SJCRH30 (cell line): ENCODE results near the gene YJU2. TPM values are rescaled to one million over a fixed set of nuclear protein-coding genes. Genes with fewer than 3 reads are reported as not detected.

Source experiments
- DNase-seq, 2 experiments: peaks; one replicate each; pipeline ENCODE4 v3.0.0-alpha.2; 2015 to 2020
- H3K27ac ChIP-seq: fragments of 250-450 bp; sonication (Bioruptor Pico); 2 replicates; pipeline ENCODE4 v1.5.1; 2020; ENCODE audit warnings: mild to moderate bottlenecking, moderate library complexity
- H3K27me3 ChIP-seq: fragments of 250-450 bp; sonication (Bioruptor Pico); 2 replicates; pipeline ENCODE4 v1.5.1; 2020; ENCODE audit warnings: mild to moderate bottlenecking, moderate library complexity
- H3K36me3 ChIP-seq: fragments of 250-450 bp; sonication (Bioruptor Pico); 2 replicates; pipeline ENCODE4 v1.5.1; 2020; ENCODE audit warnings: mild to moderate bottlenecking, moderate library complexity
- H3K4me1 ChIP-seq: fragments of 250-450 bp; sonication (Bioruptor Pico); 2 replicates; pipeline ENCODE4 v1.5.1; 2020; ENCODE audit warnings: mild to moderate bottlenecking, moderate library complexity
- H3K4me3 ChIP-seq: fragments of 250-450 bp; sonication (Bioruptor Pico); 2 replicates; pipeline ENCODE4 v1.5.1; 2020; ENCODE audit warnings: mild to moderate bottlenecking, moderate library complexity
- H3K9me3 ChIP-seq: fragments of 250-450 bp; sonication (Bioruptor Pico); replicated peaks from 2 replicates; pipeline ENCODE4 v1.5.1; 2020; ENCODE audit warnings: mild to moderate bottlenecking, moderate library complexity
- total RNA-seq: library from RNA; depleted of rRNA; stranded (reverse); fragments of >200 nt; shearing (Covaris generic); gene quantifications from 2 replicates; pipeline ENCODE4 v1.2.3, GENCODE V29; 2014; rRNA removed

YJU2 gene
- total RNA-seq, 1 experiment from 2014 or later, result 14.7 TPM

GRCh38 chr19:4316956-4317355, 70.1 kb downstream of the YJU2 start:
- H3K9me3 ChIP-seq, result no peaks in the 10 kb centered on the region
- peaks cover 17% of the 10 kb centered on the region for H3K36me3 ChIP-seq
- no peak overlapping the region for H3K27ac ChIP-seq
- no peak for DNase-seq
- H3K4me3 ChIP-seq, result no peak overlapping the region
- no peaks in the 10 kb centered on the region for H3K27me3 ChIP-seq
- no peaks in the 10 kb centered on the region for H3K4me1 ChIP-seq

- H3K36me3 ChIP-seq, result peaks cover 17% of the 10 kb centered on the region
- no peak overlapping the region for H3K4me3 ChIP-seq
- H3K27ac ChIP-seq, result no peak overlapping the region
- DNase-seq, result no peak
- no peaks in the 10 kb centered on the region for H3K9me3 ChIP-seq
- no peaks in the 10 kb centered on the region for H3K27me3 ChIP-seq
- H3K4me1 ChIP-seq, result no peaks in the 10 kb centered on the region
Observed at GRCh38 chr19:4318460-4318859, 71.6 kb downstream of the YJU2 start.

Other genes with a start within 250 kb of the YJU2 start
- 32.8 and 35.1 TPM in 2 replicates for gene PIAS4, start 239.3 kb upstream of the YJU2 start, total RNA-seq
- gene ZBTB7A, start 180.2 kb upstream of the YJU2 start, total RNA-seq, result 8.2 and 8.6 TPM in 2 replicates
- gene MAP2K2, start 123.0 kb upstream of the YJU2 start, total RNA-seq, result 118 and 122 TPM in 2 replicates
- not detected in 2 replicates for gene CREB3L3, start 93.4 kb upstream of the YJU2 start, total RNA-seq
- 11.3 and 14.0 TPM in 2 replicates for gene SIRT6, start 64.5 kb upstream of the YJU2 start, total RNA-seq
- 0.05 and 0.45 TPM in 2 replicates for gene ANKRD24, start 64.4 kb upstream of the YJU2 start, total RNA-seq
- not detected in 2 replicates for gene EBI3, start 17.6 kb upstream of the YJU2 start, total RNA-seq
- gene SHD, start 32.2 kb downstream of the YJU2 start, total RNA-seq, result 97.9 and 101 TPM in 2 replicates
- 0.30 and 1.5 TPM in 2 replicates for gene TMIGD2, start 55.3 kb downstream of the YJU2 start, total RNA-seq
- 23.5 and 24.7 TPM in 2 replicates for gene FSD1, start 57.5 kb downstream of the YJU2 start, total RNA-seq
- gene STAP2, start 91.7 kb downstream of the YJU2 start, total RNA-seq, result 9.7 and 11.9 TPM in 2 replicates
- 3.8 and 8.3 TPM in 2 replicates for gene MPND, start 96.5 kb downstream of the YJU2 start, total RNA-seq
- 56.9 and 60.0 TPM in 2 replicates for gene SH3GL1, start 153.5 kb downstream of the YJU2 start, total RNA-seq
- 44.2 and 54.6 TPM in 2 replicates for gene CHAF1A, start 155.6 kb downstream of the YJU2 start, total RNA-seq
- 37.9 and 41.4 TPM in 2 replicates for gene UBXN6, start 210.7 kb downstream of the YJU2 start, total RNA-seq
- 61.5 and 64.4 TPM in 2 replicates for gene HDGFL2, start 225.2 kb downstream of the YJU2 start, total RNA-seq